GM12878 (cell line): ENCODE measurements around the gene SV2A. TPM values are rescaled to one million over a fixed set of nuclear protein-coding genes. Genes with fewer than 3 reads are reported as not detected.

Source experiments
- BACH1 ChIP-seq: fragments of 450-650 bp; IDR thresholded peaks from 2 replicates; pipeline ENCODE4 v1.6.1; 2017; ENCODE audit warnings: mild to moderate bottlenecking, borderline replicate concordance
- CHD2 ChIP-seq: IDR thresholded peaks from 2 replicates; pipeline ENCODE4 v1.6.1; 2011; ENCODE audit warnings: low read depth, low read length, improper control_type of control experiment, borderline replicate concordance
- CREM ChIP-seq: IDR thresholded peaks from 2 replicates; pipeline ENCODE4 v1.6.1; 2014; ENCODE audit warnings: antibody characterized with exemption, low read depth
- GABPA ChIP-seq: IDR thresholded peaks from 2 replicates; pipeline ENCODE4 v1.6.1; 2014; ENCODE audit warnings: antibody characterized with exemption, low read depth, mild to moderate bottlenecking, inconsistent platforms
- IKZF1 ChIP-seq: fragments of 450-650 bp; conservative IDR thresholded peaks from 2 replicates; pipeline ENCODE4 v1.6.1; 2017; ENCODE audit warnings: antibody characterized with exemption, mild to moderate bottlenecking
- KAT2A ChIP-seq: conservative IDR thresholded peaks from 2 replicates; pipeline ENCODE4 v1.6.1; 2011; ENCODE audit warnings: low read depth, low read length; ENCODE audit not compliant: control insufficient read depth
- KLF5 ChIP-seq: fragments of 450-650 bp; IDR thresholded peaks from 2 replicates; pipeline ENCODE4 v1.6.1; 2014; ENCODE audit warnings: mild to moderate bottlenecking; ENCODE audit not compliant: partially characterized antibody
- MEF2A ChIP-seq: IDR thresholded peaks from 2 replicates; pipeline ENCODE4 v1.6.1; 2011; ENCODE audit warnings: low read depth, mild to moderate bottlenecking, low read length, moderate library complexity; ENCODE audit not compliant: insufficient read depth
- MEF2B ChIP-seq: fragments of 450-650 bp; IDR thresholded peaks from 2 replicates; pipeline ENCODE4 v1.6.1; 2018; ENCODE audit warnings: mild to moderate bottlenecking, moderate library complexity; ENCODE audit not compliant: partially characterized antibody, poor library complexity, severe bottlenecking
- MXI1 ChIP-seq: fragments of 150-350 bp; IDR thresholded peaks from 2 replicates; pipeline ENCODE4 v1.6.1; 2011; ENCODE audit warnings: low read depth, mild to moderate bottlenecking, inconsistent platforms, low read length, improper control_type of control experiment
- NFYB ChIP-seq: IDR thresholded peaks from 2 replicates; pipeline ENCODE4 v1.6.1; 2011; ENCODE audit warnings: low read depth, mild to moderate bottlenecking, low read length, improper control_type of control experiment, moderate library complexity; ENCODE audit not compliant: insufficient read depth
- NR2F1 ChIP-seq: fragments of 450-650 bp; conservative IDR thresholded peaks from 2 replicates; pipeline ENCODE4 v1.6.1; 2017; ENCODE audit warnings: mild to moderate bottlenecking
- PAX5 ChIP-seq: IDR thresholded peaks from 2 replicates; pipeline ENCODE4 v1.6.1; 2011; ENCODE audit warnings: low read depth, low read length, borderline replicate concordance
- PAX8 ChIP-seq: fragments of 450-650 bp; IDR thresholded peaks from 2 replicates; pipeline ENCODE4 v1.6.1; 2017; ENCODE audit warnings: mild to moderate bottlenecking, moderate library complexity
- PML ChIP-seq: IDR thresholded peaks from 2 replicates; pipeline ENCODE4 v1.6.1; 2012; ENCODE audit warnings: low read length, inconsistent platforms
- RAD21 ChIP-seq: IDR thresholded peaks from 2 replicates; pipeline ENCODE4 v1.6.1; 2011; ENCODE audit warnings: mild to moderate bottlenecking, low read depth, low read length, moderate library complexity; ENCODE audit not compliant: insufficient read depth
- SIX5 ChIP-seq: IDR thresholded peaks from 2 replicates; pipeline ENCODE4 v1.6.1; 2011; ENCODE audit warnings: mild to moderate bottlenecking, low read depth, low read length, moderate library complexity; ENCODE audit not compliant: severe bottlenecking
- SMC3 ChIP-seq: IDR thresholded peaks from 2 replicates; pipeline ENCODE4 v1.6.1; 2011; ENCODE audit warnings: low read length, improper control_type of control experiment, borderline replicate concordance
- SPI1 ChIP-seq: IDR thresholded peaks from 2 replicates; pipeline ENCODE4 v1.6.1; 2011; ENCODE audit warnings: low read depth, mild to moderate bottlenecking, low read length, moderate library complexity, borderline replicate concordance; ENCODE audit not compliant: insufficient read depth
- SREBF1 ChIP-seq: IDR thresholded peaks from 2 replicates; pipeline ENCODE4 v1.6.1; 2012; ENCODE audit warnings: mild to moderate bottlenecking, low read length
- YY1 ChIP-seq: IDR thresholded peaks from 2 replicates; pipeline ENCODE4 v1.6.1; 2011; ENCODE audit warnings: low read depth, mild to moderate bottlenecking, low read length
- polyA plus RNA-seq, 11 experiments: library from polyadenylated mRNA; depleted of rRNA in 4 of 11; unstranded in 6 of 11; stranded (reverse) in 5 of 11; fragments of >200 nt; fragmentation: Nextera tagmentation in 4 of 11; fragmentation: Illumina TruSeq in 1 of 11; extraction: Ambion mirVana in 4 of 11; extraction: Trizol in 1 of 11; gene quantifications; 1 replicate in 1 of 11; 2 replicates in 10 of 11; pipeline versions ENCODE4 v1.2.1 to v1.2.3, GENCODE V29; 2011 to 2016; ENCODE audit warnings: inconsistent platforms in 2 of 11, missing spikeins in 2 of 11, low read depth in 1 of 11
- total RNA-seq, 4 experiments: library from RNA; depleted of rRNA in 3 of 4; stranded (reverse); fragments of >200 nt in 3 of 4; fragmentation: Illumina TruSeq in 1 of 4; extraction: Trizol in 1 of 4; gene quantifications; 2 replicates each; pipeline versions ENCODE4 v1.2.1 to v1.2.3, GENCODE V29; 2013 to 2021
- TF ChIP-seq, protein P1 (sequence below): fragments of 450-650 bp; IDR thresholded peaks from 2 replicates; pipeline ENCODE4 v1.6.1; 2018; ENCODE audit warnings: mild to moderate bottlenecking, low read depth, moderate library complexity; ENCODE audit not compliant: partially characterized antibody
- TF ChIP-seq, protein P2 (sequence below): fragments of 450-650 bp; IDR thresholded peaks from 2 replicates; pipeline ENCODE4 v1.6.1; 2017; ENCODE audit warnings: mild to moderate bottlenecking, moderate library complexity
- TF ChIP-seq, protein P3 (sequence below): IDR thresholded peaks from 2 replicates; pipeline ENCODE4 v1.6.1; 2011; ENCODE audit warnings: low read depth, low read length, improper control_type of control experiment, borderline replicate concordance

SV2A gene
- total and polyA plus RNA-seq, 10 of the 15 experiments (the other 5 are each of a cell fraction or from before 2014, with no cell fraction given) = 0.39 to 11.6 (median 5.4) TPM

DNA sequence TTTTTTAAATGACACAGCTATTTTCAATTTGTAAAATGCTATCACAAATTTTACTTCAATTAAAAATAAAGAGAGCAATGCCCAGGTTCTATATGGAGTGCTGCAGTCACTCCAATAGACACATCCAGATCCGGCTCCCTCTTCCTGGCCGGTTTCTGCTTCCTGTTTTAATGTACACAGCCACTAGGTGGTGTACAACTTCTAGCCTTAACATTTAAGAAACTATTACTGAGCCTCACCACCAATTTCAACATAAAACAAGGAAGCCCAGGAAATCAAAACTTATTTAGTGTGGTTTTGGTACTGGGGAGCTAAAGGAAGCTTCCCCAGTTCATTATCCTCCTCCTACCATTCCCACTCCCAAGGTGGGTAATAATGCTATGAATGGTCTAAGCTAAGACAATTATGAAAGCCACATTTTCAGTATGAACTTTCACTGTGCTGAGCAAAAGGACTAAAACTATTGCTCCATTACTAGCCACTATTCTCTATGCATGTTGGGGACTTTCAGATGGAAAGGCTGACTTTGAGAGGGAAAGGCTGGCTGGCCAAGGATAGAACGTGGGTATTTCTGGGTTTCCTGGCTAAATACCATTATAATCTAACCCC is 44.5 kb upstream of the SV2A start (continued):
- TF ChIP-seq CHD2 (no peak), SREBF1 (no peak), MEF2A (no peak), NR2F1 (no peak), SIX5 (no peak), SPI1 (peak; percentile 32; the same call in 1 of the 2 replicates), YY1 (0 out of 2 replicates have a peak, but pooled peaks have one; percentile 17), PML (no peak), CREM (no peak), RAD21 (peak; percentile 90), KAT2A (no peak), IKZF1 (peak; percentile 38; the same call in 1 of the 2 replicates), SMC3 (peak; percentile 87), BACH1 (no peak), MEF2B (no peak), KLF5 (no peak), GABPA (0 out of 2 replicates have a peak, but pooled peaks have one; percentile 32), PAX8 (no peak), PAX5 (no peak), NFYB (no peak), MXI1 (no peak)
- TF ChIP-seq, protein P1, sequence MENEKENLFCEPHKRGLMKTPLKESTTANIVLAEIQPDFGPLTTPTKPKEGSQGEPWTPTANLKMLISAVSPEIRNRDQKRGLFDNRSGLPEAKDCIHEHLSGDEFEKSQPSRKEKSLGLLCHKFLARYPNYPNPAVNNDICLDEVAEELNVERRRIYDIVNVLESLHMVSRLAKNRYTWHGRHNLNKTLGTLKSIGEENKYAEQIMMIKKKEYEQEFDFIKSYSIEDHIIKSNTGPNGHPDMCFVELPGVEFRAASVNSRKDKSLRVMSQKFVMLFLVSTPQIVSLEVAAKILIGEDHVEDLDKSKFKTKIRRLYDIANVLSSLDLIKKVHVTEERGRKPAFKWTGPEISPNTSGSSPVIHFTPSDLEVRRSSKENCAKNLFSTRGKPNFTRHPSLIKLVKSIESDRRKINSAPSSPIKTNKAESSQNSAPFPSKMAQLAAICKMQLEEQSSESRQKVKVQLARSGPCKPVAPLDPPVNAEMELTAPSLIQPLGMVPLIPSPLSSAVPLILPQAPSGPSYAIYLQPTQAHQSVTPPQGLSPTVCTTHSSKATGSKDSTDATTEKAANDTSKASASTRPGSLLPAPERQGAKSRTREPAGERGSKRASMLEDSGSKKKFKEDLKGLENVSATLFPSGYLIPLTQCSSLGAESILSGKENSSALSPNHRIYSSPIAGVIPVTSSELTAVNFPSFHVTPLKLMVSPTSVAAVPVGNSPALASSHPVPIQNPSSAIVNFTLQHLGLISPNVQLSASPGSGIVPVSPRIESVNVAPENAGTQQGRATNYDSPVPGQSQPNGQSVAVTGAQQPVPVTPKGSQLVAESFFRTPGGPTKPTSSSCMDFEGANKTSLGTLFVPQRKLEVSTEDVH = no peak
- TF ChIP-seq, protein P2, sequence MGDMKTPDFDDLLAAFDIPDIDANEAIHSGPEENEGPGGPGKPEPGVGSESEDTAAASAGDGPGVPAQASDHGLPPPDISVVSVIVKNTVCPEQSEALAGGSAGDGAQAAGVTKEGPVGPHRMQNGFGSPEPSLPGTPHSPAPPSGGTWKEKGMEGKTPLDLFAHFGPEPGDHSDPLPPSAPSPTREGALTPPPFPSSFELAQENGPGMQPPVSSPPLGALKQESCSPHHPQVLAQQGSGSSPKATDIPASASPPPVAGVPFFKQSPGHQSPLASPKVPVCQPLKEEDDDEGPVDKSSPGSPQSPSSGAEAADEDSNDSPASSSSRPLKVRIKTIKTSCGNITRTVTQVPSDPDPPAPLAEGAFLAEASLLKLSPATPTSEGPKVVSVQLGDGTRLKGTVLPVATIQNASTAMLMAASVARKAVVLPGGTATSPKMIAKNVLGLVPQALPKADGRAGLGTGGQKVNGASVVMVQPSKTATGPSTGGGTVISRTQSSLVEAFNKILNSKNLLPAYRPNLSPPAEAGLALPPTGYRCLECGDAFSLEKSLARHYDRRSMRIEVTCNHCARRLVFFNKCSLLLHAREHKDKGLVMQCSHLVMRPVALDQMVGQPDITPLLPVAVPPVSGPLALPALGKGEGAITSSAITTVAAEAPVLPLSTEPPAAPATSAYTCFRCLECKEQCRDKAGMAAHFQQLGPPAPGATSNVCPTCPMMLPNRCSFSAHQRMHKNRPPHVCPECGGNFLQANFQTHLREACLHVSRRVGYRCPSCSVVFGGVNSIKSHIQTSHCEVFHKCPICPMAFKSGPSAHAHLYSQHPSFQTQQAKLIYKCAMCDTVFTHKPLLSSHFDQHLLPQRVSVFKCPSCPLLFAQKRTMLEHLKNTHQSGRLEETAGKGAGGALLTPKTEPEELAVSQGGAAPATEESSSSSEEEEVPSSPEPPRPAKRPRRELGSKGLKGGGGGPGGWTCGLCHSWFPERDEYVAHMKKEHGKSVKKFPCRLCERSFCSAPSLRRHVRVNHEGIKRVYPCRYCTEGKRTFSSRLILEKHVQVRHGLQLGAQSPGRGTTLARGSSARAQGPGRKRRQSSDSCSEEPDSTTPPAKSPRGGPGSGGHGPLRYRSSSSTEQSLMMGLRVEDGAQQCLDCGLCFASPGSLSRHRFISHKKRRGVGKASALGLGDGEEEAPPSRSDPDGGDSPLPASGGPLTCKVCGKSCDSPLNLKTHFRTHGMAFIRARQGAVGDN = no peak
- TF ChIP-seq, protein P3, sequence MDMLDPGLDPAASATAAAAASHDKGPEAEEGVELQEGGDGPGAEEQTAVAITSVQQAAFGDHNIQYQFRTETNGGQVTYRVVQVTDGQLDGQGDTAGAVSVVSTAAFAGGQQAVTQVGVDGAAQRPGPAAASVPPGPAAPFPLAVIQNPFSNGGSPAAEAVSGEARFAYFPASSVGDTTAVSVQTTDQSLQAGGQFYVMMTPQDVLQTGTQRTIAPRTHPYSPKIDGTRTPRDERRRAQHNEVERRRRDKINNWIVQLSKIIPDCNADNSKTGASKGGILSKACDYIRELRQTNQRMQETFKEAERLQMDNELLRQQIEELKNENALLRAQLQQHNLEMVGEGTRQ = no peak
